Ecto neural progenitor cell (in vitro differentiated cells): ENCODE data around the gene FKBP9.
"Not testable (repeated sequence)": the region's sequence is repeated elsewhere in the genome, so short reads cannot be mapped to it uniquely, and the experiment has no call there.

ENCODE experiments used
- DNase-seq: peaks from one replicate; pipeline ENCODE4 v3.0.0-alpha.2; 2018; ENCODE audit warnings: low spot score

FKBP9 gene

DNA sequence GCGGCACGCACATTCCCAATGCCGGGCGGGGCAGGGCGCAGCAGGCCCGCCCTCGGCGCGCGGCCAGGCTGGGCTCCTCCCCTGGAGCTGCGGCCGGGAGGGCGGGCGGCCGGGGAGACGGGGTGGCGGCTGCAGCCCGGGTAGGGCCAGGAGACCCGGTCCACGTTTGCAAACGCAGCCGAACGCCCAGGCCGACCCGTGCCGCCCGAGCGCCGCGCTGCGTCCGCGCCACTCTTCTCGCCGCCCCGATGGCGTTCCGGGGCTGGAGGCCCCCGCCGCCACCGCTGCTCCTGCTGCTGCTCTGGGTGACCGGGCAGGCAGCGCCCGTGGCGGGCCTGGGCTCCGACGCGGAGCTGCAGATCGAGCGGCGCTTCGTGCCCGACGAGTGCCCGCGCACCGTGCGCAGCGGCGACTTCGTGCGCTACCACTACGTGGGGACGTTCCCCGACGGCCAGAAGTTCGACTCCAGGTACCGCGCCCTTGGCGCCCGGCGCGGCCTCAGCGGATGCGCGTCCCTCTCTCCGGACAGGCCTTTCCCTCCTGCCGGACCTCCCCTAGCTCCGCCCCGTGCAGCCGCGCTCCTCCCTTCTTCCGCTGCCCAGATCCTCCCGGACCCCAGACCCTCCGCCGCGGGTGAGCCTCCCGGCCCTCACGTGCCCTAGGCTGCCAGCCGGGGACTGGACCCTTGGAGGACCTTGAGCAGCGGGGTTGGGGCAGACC is at the start of gene FKBP9:
Gene FKBP9, plus strand, starts transcription at position 115 of the 720 bp plus-strand sequence. Its CDS starts 134 bp downstream, at position 249.
- DNase-seq = peak; percentile 90

DNA sequence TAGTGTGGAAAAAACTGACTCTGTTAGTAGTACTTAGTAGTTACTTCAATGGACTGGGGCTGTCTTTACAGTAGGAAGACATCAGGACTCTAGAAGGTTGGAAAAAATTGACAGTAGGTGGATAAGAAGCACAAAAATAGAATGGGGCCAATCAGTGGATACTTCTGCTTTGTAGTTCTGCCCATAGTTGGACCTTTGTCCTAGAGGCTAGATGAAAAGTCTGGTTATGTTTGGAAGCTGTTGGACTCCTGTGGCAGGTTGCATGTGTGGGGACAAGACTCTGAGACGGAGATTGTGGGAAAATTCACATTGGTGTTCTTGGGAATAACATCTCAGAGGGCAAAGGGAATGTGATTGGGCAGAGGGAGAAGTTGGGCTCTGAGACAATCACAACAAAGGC is 47.0 kb upstream of the FKBP9 start:
- DNase-seq = no peak

- DNase-seq = no peak
These were observed 43.1 kb upstream of the FKBP9 start for GRCh38 chr7:32914184-32914583.

- DNase-seq = no peak
These were observed 42.2 kb upstream of the FKBP9 start for GRCh38 chr7:32915041-32915536.

DNA sequence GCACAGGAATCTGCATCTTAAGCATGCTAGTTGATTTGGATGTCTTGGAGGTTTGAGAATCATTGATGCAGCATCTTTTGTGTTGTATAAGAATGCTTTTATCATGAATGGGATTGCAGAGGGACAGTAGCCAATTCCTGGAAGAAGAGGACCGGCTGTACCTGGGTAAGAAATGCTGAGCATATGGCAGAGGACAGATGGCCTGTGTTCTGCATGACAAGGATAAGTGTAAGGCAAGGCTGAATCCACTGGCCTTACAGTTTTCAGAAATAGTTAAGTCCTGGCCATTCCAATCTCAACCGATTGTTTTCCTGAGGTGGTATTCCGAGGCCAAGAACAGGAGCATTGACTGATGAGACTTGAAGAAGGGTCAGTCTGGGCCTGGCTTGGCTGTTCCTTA is 41.2 kb upstream of the FKBP9 start:
- no peak for DNase-seq

- not testable (repeated sequence) for DNase-seq
These were observed 40.2 kb upstream of the FKBP9 start for GRCh38 chr7:32916994-32917393.

- DNase-seq = no peak
These were observed 35.3 kb upstream of the FKBP9 start for GRCh38 chr7:32921896-32922295.

GRCh38 chr7:32928785-32929298 is 28.4 kb upstream of the FKBP9 start:
- no peak for DNase-seq

- no peak for DNase-seq
These were observed 27.7 kb upstream of the FKBP9 start for GRCh38 chr7:32929430-32930143.

- no peak for DNase-seq
These were observed 26.9 kb upstream of the FKBP9 start for GRCh38 chr7:32930378-32930777.

DNA sequence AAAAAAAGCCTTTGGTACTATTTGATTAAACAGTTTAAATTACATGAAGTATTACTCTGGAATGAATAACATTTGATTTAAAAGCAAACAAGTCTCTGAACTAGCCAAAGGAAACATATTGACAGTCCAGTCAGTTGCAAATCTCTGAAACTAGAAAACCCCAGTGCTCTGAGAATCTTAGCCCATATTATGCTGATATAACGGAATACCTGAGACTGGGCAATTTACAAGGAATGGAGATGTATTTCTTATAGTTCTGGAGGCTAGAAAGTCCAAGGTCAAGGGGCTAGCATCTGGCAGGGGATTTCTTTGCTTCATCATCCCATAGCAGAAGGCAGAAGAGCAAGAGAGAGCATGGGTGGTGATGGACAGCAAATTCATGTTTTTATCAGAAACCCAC is 21.7 kb upstream of the FKBP9 start:
- DNase-seq = no peak

DNA sequence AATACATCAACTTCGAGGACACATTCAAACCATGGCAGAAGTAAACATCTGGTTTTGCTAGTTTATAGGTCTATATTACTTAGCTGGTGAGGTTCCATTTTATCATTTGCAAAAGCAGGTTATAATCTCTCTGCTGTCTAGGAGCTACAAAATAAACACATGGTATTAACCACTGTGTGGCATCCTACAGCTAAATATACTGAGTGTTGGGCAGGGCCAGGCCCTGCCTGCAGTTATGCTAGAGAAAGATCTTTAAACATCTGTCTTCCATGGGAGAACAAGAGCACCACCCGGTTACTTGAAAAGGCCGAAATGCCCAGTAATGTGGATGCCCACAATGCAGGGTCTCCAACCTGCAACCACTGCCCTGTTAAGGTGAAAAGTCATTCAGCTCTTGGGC is 20.6 kb upstream of the FKBP9 start:
- no peak for DNase-seq

DNA sequence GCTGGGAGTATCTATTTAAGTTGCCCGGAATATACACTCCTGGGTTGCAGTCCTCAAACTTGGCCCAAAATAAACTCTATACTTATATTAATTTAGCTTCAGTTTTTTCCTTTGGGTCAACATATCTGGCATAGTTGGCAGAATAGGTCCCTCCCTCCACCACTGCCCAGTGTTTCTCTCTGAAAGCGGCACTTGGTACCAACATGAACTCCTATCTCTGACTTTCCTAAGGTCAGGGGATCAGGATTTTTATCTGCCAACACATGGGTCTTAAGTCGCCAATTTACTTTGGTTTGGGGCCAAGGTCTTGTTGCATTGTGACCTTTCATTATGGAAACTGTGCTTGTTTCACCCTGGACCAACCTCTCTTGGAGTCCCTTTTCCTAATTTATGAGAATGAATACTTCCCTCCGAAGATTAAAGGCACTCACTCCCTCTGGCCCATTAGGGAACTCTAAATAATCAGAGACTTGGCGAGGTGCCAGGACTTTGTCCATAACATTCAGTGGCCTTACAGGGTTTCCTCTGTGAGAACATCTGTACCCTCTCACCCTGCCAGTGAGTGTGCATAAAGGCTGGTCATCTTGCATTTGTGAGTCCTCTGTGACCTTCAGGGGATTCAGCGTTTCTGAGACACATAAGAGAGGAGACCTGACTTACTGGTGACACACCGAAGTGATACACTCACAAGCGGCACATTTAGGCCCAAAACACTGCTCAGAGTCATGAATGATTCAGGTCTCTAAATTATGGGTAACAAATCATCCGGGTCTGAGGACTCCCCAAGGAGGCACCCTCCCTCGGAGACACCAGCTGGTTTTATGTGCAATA is 19.7 kb upstream of the FKBP9 start:
- DNase-seq = no peak

GRCh38 chr7:32941181-32941580 is 16.1 kb upstream of the FKBP9 start:
- DNase-seq = no peak

GRCh38 chr7:32941681-32942414 is 15.4 kb upstream of the FKBP9 start:
- DNase-seq = no peak

- peak; percentile 87 for DNase-seq
These were observed 14.6 kb upstream of the FKBP9 start for GRCh38 chr7:32942415-32943251.

DNA sequence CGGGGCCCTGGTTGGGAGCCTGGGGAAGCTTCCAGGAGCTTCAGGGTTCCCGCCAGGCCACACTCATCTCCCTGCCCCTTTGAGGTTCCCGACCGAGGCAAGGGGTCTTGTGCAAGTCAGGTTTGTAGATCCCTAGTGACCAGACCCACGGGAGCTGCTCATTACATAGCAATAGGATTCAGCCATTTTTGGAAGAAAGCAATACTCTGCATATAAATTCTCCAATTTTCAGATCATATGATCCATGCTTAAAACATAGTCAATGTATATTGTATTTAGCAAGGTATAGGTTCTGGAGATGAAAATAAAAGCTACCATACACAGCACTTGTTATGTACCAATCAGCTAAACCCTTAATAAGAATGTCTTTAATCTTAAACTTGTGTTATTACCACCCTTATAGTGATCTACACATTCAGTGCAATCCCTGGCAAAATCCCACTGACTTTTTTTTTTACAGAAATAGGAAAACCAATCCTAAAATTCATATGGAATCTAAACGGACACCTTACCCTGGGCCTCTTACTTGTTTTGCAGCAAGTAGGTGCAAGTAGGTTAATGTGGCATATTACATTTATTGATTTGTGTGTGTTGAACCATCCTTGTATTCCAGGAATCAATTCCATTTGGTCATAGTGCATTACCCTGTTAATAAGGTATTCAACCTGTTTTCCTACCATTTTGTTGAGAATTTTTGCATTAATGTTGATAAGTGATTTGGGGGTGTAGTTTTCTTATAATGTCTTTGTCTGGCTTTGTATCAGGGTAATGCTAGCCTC is 13.8 kb upstream of the FKBP9 start:
- no peak for DNase-seq

DNA sequence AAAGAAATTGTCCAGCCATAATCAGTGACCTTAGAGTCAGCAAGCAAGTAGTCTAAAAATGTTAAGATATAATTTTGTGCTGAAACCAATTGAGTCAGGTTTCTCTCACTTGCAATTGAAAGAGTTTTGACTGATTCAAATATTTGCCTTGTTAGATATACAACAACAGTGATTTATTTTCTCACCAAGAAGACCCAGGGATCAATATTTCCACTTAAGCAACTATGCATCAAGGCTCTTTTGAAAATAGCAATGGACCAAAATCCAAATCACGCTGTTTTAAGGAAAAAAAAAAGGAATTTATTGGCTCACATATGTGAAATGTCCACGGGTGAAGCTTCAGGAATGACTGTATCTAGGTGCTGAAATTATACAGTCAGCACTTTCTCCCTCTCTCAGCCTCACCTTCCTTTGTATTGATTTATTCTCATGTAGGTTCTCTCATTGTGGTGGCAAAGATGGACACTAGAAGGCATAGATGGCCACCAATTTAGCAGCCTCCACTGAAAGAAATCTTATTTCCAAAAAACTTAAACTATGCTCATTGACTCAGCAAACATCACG is 9.7 kb upstream of the FKBP9 start:
- no peak for DNase-seq

- no peak for DNase-seq
These were observed 9.0 kb upstream of the FKBP9 start for GRCh38 chr7:32948202-32948601.

- no peak for DNase-seq
These were observed 4.4 kb upstream of the FKBP9 start for GRCh38 chr7:32952876-32953275.
